H1 (cell line): ENCODE data around the gene PIGS. TPM values are rescaled to one million over a fixed set of nuclear protein-coding genes. Genes with fewer than 3 reads are reported as not detected.

Experiments used
- CTCF ChIA-PET: fragments of 300-600 bp; sonication (Branson Sonifier 250); formaldehyde crosslinking; loops from one replicate; lab custom pipeline; 2021; ENCODE audit not compliant: partially characterized antibody; lab: Charles Lee
- POLR2A ChIA-PET: fragments of 300-600 bp; sonication (Branson Sonifier 250); formaldehyde crosslinking; loops from one replicate; lab custom pipeline; 2021; ENCODE audit warnings: inconsistent platforms; ENCODE audit not compliant: partially characterized antibody; lab: Charles Lee
- DNase-seq, 2 experiments: peaks; one replicate each; pipeline versions ENCODE4 v3.0.0 to v3.0.0-alpha.2; 2010 to 2022; ENCODE audit warnings: low spot score in 2 of 2, low read depth in 1 of 2, mixed read lengths in 1 of 2
- FAIRE-seq: peaks from 2 replicates; lab custom pipeline; 2011; peaks lifted over from hg19 to GRCh38; lab: Jason Lieb, UNC
- H2AFZ ChIP-seq: 2 replicates; pipeline ENCODE4 v1.8.1; 2012; ENCODE audit warnings: low read length, inconsistent platforms
- H2AK5ac ChIP-seq: 2 replicates; pipeline ENCODE4 v1.6.1; 2013; ENCODE audit warnings: low read depth, low read length
- H2BK120ac ChIP-seq: replicated peaks from 2 replicates; pipeline ENCODE3; 2013; ENCODE audit warnings: low read depth, low read length, inconsistent platforms
- H2BK12ac ChIP-seq: 2 replicates; pipeline ENCODE4 v1.6.1; 2013; ENCODE audit warnings: low read depth, low read length
- H2BK15ac ChIP-seq: 2 replicates; pipeline ENCODE4 v1.6.1; 2013; ENCODE audit warnings: low read length
- H2BK20ac ChIP-seq: 2 replicates; pipeline ENCODE4 v1.6.1; 2013; ENCODE audit warnings: low read length
- H2BK5ac ChIP-seq: 2 replicates; pipeline ENCODE4 v1.6.1; 2013; ENCODE audit warnings: low read depth, low read length
- H3K14ac ChIP-seq: 2 replicates; pipeline ENCODE4 v1.6.1; 2013; ENCODE audit warnings: inconsistent platforms; ENCODE audit not compliant: insufficient read length
- H3K18ac ChIP-seq: 2 replicates; pipeline ENCODE4 v1.6.1; 2013; ENCODE audit warnings: low read length; ENCODE audit errors: extremely low read depth
- H3K23ac ChIP-seq: 2 replicates; pipeline ENCODE4 v1.6.1; 2013; ENCODE audit warnings: inconsistent platforms; ENCODE audit not compliant: insufficient read length
- H3K23me2 ChIP-seq: 2 replicates; pipeline ENCODE4 v1.6.1; 2013; ENCODE audit warnings: low read depth, low read length
- H3K27ac ChIP-seq: 2 replicates; pipeline ENCODE4 v1.6.1; 2011; ENCODE audit warnings: low read depth, low read length, inconsistent platforms
- H3K27me3 ChIP-seq, 4 experiments: replicated peaks in 1 of 4; 1 replicate in 1 of 4; 2 replicates in 3 of 4; pipeline versions ENCODE4 v1.6.1 to v1.8.1; 2011 to 2013; ENCODE audit warnings: low read length in 3 of 4, mild to moderate bottlenecking in 3 of 4, inconsistent platforms in 2 of 4, mixed read lengths in 2 of 4, moderate library complexity in 1 of 4; ENCODE audit not compliant: control insufficient read depth in 3 of 4, insufficient read depth in 3 of 4; ENCODE audit errors: extremely low read depth in 1 of 4
- H3K36me3 ChIP-seq, 4 experiments: 2 replicates each; pipeline versions ENCODE4 v1.6.1 to v1.8.1; 2011 to 2013; ENCODE audit warnings: mild to moderate bottlenecking in 4 of 4, low read length in 3 of 4, moderate library complexity in 2 of 4, control low read depth in 1 of 4, inconsistent platforms in 1 of 4; ENCODE audit not compliant: insufficient read depth in 4 of 4, control insufficient read depth in 2 of 4
- H3K4ac ChIP-seq: replicated peaks from 2 replicates; pipeline ENCODE3; 2013; ENCODE audit warnings: low read length, low read depth, mixed read lengths, inconsistent platforms; ENCODE audit not compliant: insufficient read length
- H3K4me1 ChIP-seq, 4 experiments: replicated peaks in 1 of 4; 1 replicate in 1 of 4; 2 replicates in 3 of 4; pipeline versions ENCODE4 v1.6.1 to v1.8.1; 2011 to 2013; ENCODE audit warnings: low read length in 3 of 4, inconsistent platforms in 2 of 4, mixed read lengths in 1 of 4; ENCODE audit not compliant: insufficient read depth in 4 of 4, control insufficient read depth in 3 of 4
- H3K4me2 ChIP-seq, 2 experiments: 2 replicates each; pipeline versions ENCODE4 v1.6.1 to v1.8.1; 2011 to 2013; ENCODE audit warnings: low read depth in 2 of 2, low read length in 2 of 2, control low read depth in 1 of 2, inconsistent platforms in 1 of 2, mild to moderate bottlenecking in 1 of 2; ENCODE audit not compliant: insufficient read depth in 1 of 2
- H3K4me3 ChIP-seq, 4 experiments: fragments of 200-600, 300-600 bp in 1 of 4; sonication (generic), shearing (Covaris generic), sonication (Bioruptor Twin) in 1 of 4; 2 replicates each; pipeline versions ENCODE4 v1.5.1 to v1.8.1; 2011 to 2016; ENCODE audit warnings: low read length in 4 of 4, low read depth in 3 of 4, control low read depth in 2 of 4, inconsistent platforms in 2 of 4, mild to moderate bottlenecking in 2 of 4, mixed read lengths in 1 of 4, moderate library complexity in 1 of 4; ENCODE audit not compliant: insufficient read depth in 2 of 4; ENCODE audit errors: extremely low read depth in 1 of 4
- H3K56ac ChIP-seq: replicated peaks from 2 replicates; pipeline ENCODE3; 2013; ENCODE audit warnings: low read depth, mild to moderate bottlenecking, mixed read lengths, low read length, inconsistent platforms; ENCODE audit not compliant: insufficient read length
- H3K79me1 ChIP-seq: 2 replicates; pipeline ENCODE4 v1.6.1; 2013; ENCODE audit warnings: low read depth, low read length, control low read depth
- H3K79me2 ChIP-seq, 2 experiments: 2 replicates each; pipeline versions ENCODE4 v1.6.1 to v1.8.1; 2012 to 2013; ENCODE audit warnings: low read length in 2 of 2, mild to moderate bottlenecking in 2 of 2, inconsistent platforms in 1 of 2; ENCODE audit not compliant: insufficient read depth in 2 of 2, control insufficient read depth in 1 of 2
- H3K9ac ChIP-seq, 4 experiments: replicated peaks in 1 of 4; 1 replicate in 1 of 4; 2 replicates in 3 of 4; pipeline versions ENCODE4 v1.6.1 to v1.8.1; 2011 to 2013; ENCODE audit warnings: low read depth in 3 of 4, low read length in 3 of 4, control low read depth in 2 of 4, mild to moderate bottlenecking in 2 of 4, moderate library complexity in 2 of 4, inconsistent platforms in 1 of 4; ENCODE audit errors: extremely low read depth in 1 of 4
- H3K9me3 ChIP-seq, 2 experiments: 2 replicates each; pipeline versions ENCODE4 v1.6.1 to v1.8.1; 2012 to 2013; ENCODE audit warnings: mild to moderate bottlenecking in 2 of 2, moderate library complexity in 2 of 2, control low read depth in 1 of 2, inconsistent platforms in 1 of 2, low read depth in 1 of 2, low read length in 1 of 2, mixed read lengths in 1 of 2; ENCODE audit not compliant: insufficient read depth in 2 of 2
- H4K20me1 ChIP-seq, 2 experiments: replicated peaks in 1 of 2; 2 replicates each; pipeline versions ENCODE3 to v1.8.1; 2011 to 2013; ENCODE audit warnings: inconsistent platforms in 2 of 2, low read length in 2 of 2, mild to moderate bottlenecking in 1 of 2; ENCODE audit not compliant: insufficient read depth in 2 of 2, control insufficient read depth in 1 of 2
- H4K5ac ChIP-seq: 2 replicates; pipeline ENCODE4 v1.6.1; 2013; ENCODE audit warnings: low read length, low read depth, mixed read lengths, inconsistent platforms; ENCODE audit not compliant: insufficient read length
- H4K8ac ChIP-seq: 2 replicates; pipeline ENCODE4 v1.8.0; 2013; ENCODE audit warnings: mild to moderate bottlenecking, moderate library complexity, low read length, inconsistent platforms; ENCODE audit not compliant: insufficient read depth; ENCODE audit errors: extremely low read depth
- H4K91ac ChIP-seq: replicated peaks from 2 replicates; pipeline ENCODE3; 2013; ENCODE audit warnings: low read length, mixed read lengths, inconsistent platforms; ENCODE audit not compliant: insufficient read length
- WGBS, 2 experiments: shearing (Covaris generic) in 1 of 2; methylation state at CpG; one replicate each; pipeline versions ENCODE4 v1.1.6 to v1.1.7; 2013 to 2015; ENCODE audit warnings: low lambda C conversion rate in 2 of 2, mixed read lengths in 2 of 2, inconsistent platforms in 1 of 2, low coverage in 1 of 2, missing lambda C conversion rate in 1 of 2; ENCODE audit not compliant: insufficient replicate concordance in 2 of 2, insufficient coverage in 1 of 2, insufficient read length in 1 of 2; ENCODE audit errors: extremely low coverage in 1 of 2, missing lambda C conversion rate in 1 of 2; 5-methylcytosine and 5-hydroxymethylcytosine counted together
- polyA plus RNA-seq, 7 experiments: library from polyadenylated mRNA; depleted of rRNA in 3 of 7; stranded (reverse) in 5 of 7; unstranded in 2 of 7; fragments of >200 nt in 5 of 7; fragments of 200-250 nt in 2 of 7; gene quantifications; 1 replicate in 5 of 7; 2 replicates in 1 of 7; 4 replicates in 1 of 7; pipeline versions ENCODE4 v1.2.1 to v1.2.3, GENCODE V29; 2011 to 2013; ENCODE audit warnings: missing spikeins in 2 of 7, mixed read lengths in 2 of 7
- total RNA-seq: library from RNA; stranded (reverse); fragmentation: NEBNext Ultra II Directional; extraction: Animal tissue kit (Norgen Biotek cat#: 25700); gene quantifications from 2 replicates; pipeline ENCODE4 v1.2.1, GENCODE V29; 2021
- TF ChIP-seq, protein P1 (sequence below): IDR thresholded peaks from 2 replicates; pipeline ENCODE4 v1.6.1; 2012; ENCODE audit warnings: inconsistent platforms

PIGS gene
- total and polyA plus RNA-seq, 2 of the 8 experiments (the other 6 are each of a cell fraction or from before 2014, with no cell fraction given) = 44.3 to 50.6 TPM

DNA sequence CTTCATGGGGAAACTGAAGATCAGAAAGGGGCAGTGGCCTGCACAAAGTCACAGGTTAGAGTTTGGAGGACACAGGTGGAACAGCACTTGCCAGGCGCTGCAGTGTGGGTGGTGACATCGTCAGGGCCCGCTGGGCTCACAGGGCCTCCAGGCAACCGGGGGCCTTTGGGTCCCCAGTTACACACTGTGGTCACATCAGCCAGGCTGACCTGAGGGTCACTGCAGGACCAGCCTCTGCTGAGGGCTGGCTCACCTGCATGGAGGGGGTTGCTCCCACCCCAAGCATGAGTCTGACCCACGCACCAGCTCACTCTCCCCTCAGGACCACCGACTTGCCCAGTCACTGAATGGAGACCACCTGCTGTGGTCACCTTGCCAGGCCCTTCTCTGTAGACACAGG, 48.1 kb downstream of the PIGS start:
- DNase-seq (no peak), FAIRE-seq (no peak)
- Histone ChIP-seq H2AFZ (no peak overlapping the region), H2BK120ac (no peak overlapping the region), H3K4ac (no peak overlapping the region), H3K9me3 (no peaks in the 10 kb centered on the region), H3K27ac (no peak overlapping the region), H4K20me1 (no peaks in the 10 kb centered on the region), H4K91ac (no peak overlapping the region), H3K79me2 (no peaks in the 10 kb centered on the region), H3K4me1 (peaks cover 0 to 15% (median 4%) of the 10 kb centered on the region in 4 experiments; a peak in 3 of 7 replicates), H2BK15ac (no peak overlapping the region), H4K5ac (no peak overlapping the region), H3K4me2 (no peak overlapping the region), H3K9ac (no peak overlapping the region), H3K4me3 (no peak overlapping the region), H3K36me3 (no peaks in the 10 kb centered on the region), H3K23me2 (no peaks in the 10 kb centered on the region), H3K56ac (no peak overlapping the region), H2BK5ac (no peak overlapping the region), H2BK12ac (no peak overlapping the region), H2AK5ac (no peak overlapping the region), H3K23ac (no peak overlapping the region), H3K14ac (no peak overlapping the region), H3K79me1 (no peaks in the 10 kb centered on the region), H3K18ac (no peak overlapping the region), H3K27me3 (no peaks in the 10 kb centered on the region), H2BK20ac (no peak overlapping the region), H4K8ac (0 out of 2 replicates have a peak overlapping the region, but pooled peaks have one; percentile 51)
- ChIA-PET POLR2A (interaction anchor here (0.6 to 1.5 kb wide), 2 partner anchors 20 to 73 kb away, joined by 3 to 5 read pairs; no protein-coding TSS in a partner anchor), CTCF (interaction anchor here (4.9 to 5.0 kb wide), 2 partner anchors 17 to 26 kb away, joined by 27 to 35 read pairs; no protein-coding TSS in a partner anchor)
- WGBS, 2 experiments = 100% methylated on average over 6 of the region's 6 CpGs; no CpG with 5 or more reads in 1 of the 2 experiments
- TF ChIP-seq, protein P1, sequence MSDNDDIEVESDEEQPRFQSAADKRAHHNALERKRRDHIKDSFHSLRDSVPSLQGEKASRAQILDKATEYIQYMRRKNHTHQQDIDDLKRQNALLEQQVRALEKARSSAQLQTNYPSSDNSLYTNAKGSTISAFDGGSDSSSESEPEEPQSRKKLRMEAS = no peak
